ENCODE data around the gene ITGA8.
"Not testable (repeated sequence)": the region's sequence is repeated elsewhere in the genome, so short reads cannot be mapped to it uniquely, and the experiment has no call there.

Gene ITGA8

GRCh38 chr10:15719899-15720634, at the start of gene ITGA8:
Gene ITGA8 (minus strand): TSS chr10:15719922. CDS start chr10:15719771, 151 bp downstream.
- no peak for DNase-seq

- no peak for DNase-seq
Measured at GRCh38 chr10:15764892-15765454, 45.3 kb upstream of the ITGA8 start.

- no peak for DNase-seq
Measured at GRCh38 chr10:15763006-15763405, 43.3 kb upstream of the ITGA8 start.

GRCh38 chr10:15762239-15762638, 42.5 kb upstream of the ITGA8 start:
- DNase-seq: not testable (repeated sequence)

- not testable (repeated sequence) for DNase-seq
Measured at GRCh38 chr10:15761224-15761623, 41.5 kb upstream of the ITGA8 start.

GRCh38 chr10:15760681-15761080, 41.0 kb upstream of the ITGA8 start:
- no peak for DNase-seq

- DNase-seq: no peak
Measured at GRCh38 chr10:15759265-15759664, 39.5 kb upstream of the ITGA8 start.

GRCh38 chr10:15758618-15759017, 38.9 kb upstream of the ITGA8 start:
- DNase-seq: no peak

GRCh38 chr10:15754937-15755336, 35.2 kb upstream of the ITGA8 start:
- DNase-seq: no peak

- DNase-seq: no peak
Measured at GRCh38 chr10:15751046-15751445, 31.3 kb upstream of the ITGA8 start.

- no peak for DNase-seq
Measured at GRCh38 chr10:15748126-15748525, 28.4 kb upstream of the ITGA8 start.

- no peak for DNase-seq
Measured at GRCh38 chr10:15747632-15748031, 27.9 kb upstream of the ITGA8 start.

GRCh38 chr10:15745751-15746150, 26.0 kb upstream of the ITGA8 start:
- DNase-seq: no peak

GRCh38 chr10:15744217-15744865, 24.6 kb upstream of the ITGA8 start:
- no peak for DNase-seq

GRCh38 chr10:15743443-15743842, 23.7 kb upstream of the ITGA8 start:
- no peak for DNase-seq

- no peak for DNase-seq
Measured at GRCh38 chr10:15742836-15743235, 23.1 kb upstream of the ITGA8 start.

- DNase-seq: no peak
Measured at GRCh38 chr10:15742102-15742501, 22.4 kb upstream of the ITGA8 start.

- no peak for DNase-seq
Measured at GRCh38 chr10:15741581-15741980, 21.9 kb upstream of the ITGA8 start.

GRCh38 chr10:15740261-15740660, 20.5 kb upstream of the ITGA8 start:
- no peak for DNase-seq

- DNase-seq: no peak
Measured at GRCh38 chr10:15739254-15739970, 19.7 kb upstream of the ITGA8 start.

- DNase-seq: no peak
Measured at GRCh38 chr10:15738270-15738925, 18.7 kb upstream of the ITGA8 start.

- DNase-seq: no peak
Measured at GRCh38 chr10:15737656-15738055, 17.9 kb upstream of the ITGA8 start.

GRCh38 chr10:15735763-15736162, 16.0 kb upstream of the ITGA8 start:
- no peak for DNase-seq
